Thyroid gland (tissue), 4 donors: Measurements from ENCODE around the gene NTN1.

ENCODE experiments used
- CTCF ChIP-seq, 6 experiments: fragments of 200-600 bp in 3 of 6; fragments of 450-650 bp in 3 of 6; sonication (generic) in 3 of 6; IDR thresholded peaks; one replicate each; pipeline ENCODE4 v1.5.1; 2016 to 2019; ENCODE audit warnings: antibody characterized with exemption in 6 of 6, mild to moderate bottlenecking in 2 of 6, inconsistent platforms in 1 of 6, moderate library complexity in 1 of 6
- POLR2A ChIP-seq, 2 donors: fragments of 450-650 bp; IDR thresholded peaks; one replicate each; pipeline ENCODE4 v1.6.1; 2017; ENCODE audit warnings: antibody characterized with exemption in 2 of 2, mild to moderate bottlenecking in 2 of 2, moderate library complexity in 1 of 2

GRCh38 chr17:9054126-9054975, 33.0 kb downstream of the NTN1 start:
- TF ChIP-seq CTCF (IDR thresholded peaks at IDR 0.05), result no peak
- no peak for TF ChIP-seq POLR2A (IDR thresholded peaks at IDR 0.05)
